Activated CD8-positive, alpha-beta memory T cell treated with anti-CD3 and anti-CD28 coated beads, Interleukin-2, amount 50 U/mL, for 24 hours (primary cell): ENCODE data around the gene TMEM54.

ENCODE experiments used
- DNase-seq: peaks from one replicate; pipeline ENCODE4 v3.0.0-alpha.2; 2020; ENCODE audit errors: extremely low read depth

TMEM54 gene

DNA sequence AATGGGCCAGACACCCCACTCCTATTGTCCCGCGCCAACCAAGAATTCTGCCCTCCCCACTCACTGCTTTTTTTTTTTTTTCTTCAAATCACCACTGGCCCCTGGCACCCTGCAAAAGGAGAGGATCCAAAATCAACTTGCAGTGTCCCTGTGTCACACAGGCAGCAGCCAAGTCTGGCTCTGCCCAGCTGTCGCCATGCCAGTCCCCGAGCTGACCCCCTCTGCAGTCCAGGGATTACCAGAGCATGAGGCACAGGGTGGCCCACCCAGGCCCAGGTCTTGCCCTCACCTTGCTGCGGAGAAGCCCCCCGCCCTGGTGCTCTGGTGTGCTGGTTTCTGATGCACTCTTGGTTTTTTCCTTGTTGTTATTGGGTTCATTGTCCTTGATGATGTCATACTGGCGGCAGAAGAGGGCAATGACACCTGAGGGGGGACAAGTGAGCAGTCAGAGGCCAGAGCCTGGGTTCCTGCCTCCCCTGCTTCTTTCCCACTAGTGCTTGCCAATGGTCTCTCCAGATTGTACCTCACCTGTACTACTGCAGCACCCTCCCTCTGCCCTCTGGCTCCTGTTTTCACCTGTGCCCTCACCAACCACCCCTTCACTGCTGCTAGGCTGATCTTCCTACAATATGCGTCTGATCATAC, 36.7 kb downstream of the TMEM54 start:
- no peak for DNase-seq

GRCh38 chr1:32863881-32864245, 37.3 kb downstream of the TMEM54 start:
- no peak for DNase-seq

DNA sequence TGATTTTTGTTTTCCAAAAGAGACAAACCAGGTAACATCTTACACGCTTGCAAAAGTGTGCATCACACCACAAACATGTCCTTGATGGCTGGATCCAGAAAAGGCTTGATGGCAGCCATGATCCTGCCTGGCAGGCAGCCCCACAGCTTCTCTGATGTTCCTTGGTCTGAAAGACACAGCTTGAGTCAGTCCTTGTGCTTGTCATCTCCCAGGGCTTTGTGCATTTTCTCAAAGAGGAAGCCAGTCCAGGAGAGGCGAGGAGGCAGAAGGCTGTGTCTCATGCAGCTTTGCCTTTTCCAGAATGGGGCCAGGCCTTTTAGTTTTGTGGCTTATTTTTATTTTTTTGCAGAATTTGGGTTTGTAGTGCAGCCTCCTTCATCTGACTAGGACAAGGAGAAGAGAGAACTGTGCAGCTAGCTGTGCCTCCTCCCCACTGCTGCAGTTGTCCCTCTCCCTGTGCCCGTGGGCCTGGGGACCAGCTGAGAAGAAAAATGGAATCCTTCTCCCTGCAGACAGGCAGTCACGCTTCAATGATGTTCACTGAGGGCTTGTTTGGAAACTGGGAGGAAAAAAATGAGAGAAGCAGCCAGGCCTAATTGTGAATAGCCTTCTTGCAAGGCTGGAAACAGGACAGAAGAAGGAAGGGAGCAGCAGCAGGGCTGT, 37.8 kb downstream of the TMEM54 start:
- DNase-seq: no peak

DNA sequence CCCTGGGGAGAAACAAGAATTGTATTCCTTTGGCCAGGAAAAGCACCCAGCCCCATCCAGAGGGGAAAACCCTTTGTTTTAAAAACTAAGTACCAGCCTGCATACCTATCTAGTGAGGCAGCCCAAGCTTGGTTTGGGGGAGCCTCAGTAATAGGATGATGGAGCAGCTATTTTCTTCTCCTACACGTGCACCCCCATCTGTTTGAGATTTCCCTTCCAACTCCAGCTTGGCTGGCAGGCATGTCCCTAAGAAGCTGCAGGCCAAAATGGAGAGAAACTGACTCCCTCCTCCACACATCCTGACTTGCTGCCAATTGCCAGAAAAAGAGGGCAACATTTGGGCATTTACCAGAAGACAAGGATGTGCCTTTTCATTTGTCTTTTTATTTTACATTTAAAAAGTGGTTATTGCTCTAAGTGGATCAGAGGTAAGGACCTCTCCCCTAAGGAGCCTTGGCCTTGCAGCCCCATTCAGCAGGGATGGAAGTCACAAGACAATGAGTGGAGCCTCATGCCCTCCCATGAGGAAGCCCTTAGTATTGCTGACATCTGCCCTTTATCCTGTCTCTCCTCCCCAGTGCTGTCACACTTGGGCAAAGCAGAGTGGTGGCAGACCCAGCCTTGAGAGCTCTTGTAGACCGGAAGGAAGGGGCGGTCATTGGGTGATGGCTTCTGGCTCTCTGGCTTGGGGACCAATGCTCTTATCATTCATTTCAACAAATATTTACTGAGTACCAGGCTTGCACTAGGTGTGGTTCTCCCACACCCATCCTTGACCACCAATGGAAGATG, 39.1 kb downstream of the TMEM54 start:
- no peak for DNase-seq

DNA sequence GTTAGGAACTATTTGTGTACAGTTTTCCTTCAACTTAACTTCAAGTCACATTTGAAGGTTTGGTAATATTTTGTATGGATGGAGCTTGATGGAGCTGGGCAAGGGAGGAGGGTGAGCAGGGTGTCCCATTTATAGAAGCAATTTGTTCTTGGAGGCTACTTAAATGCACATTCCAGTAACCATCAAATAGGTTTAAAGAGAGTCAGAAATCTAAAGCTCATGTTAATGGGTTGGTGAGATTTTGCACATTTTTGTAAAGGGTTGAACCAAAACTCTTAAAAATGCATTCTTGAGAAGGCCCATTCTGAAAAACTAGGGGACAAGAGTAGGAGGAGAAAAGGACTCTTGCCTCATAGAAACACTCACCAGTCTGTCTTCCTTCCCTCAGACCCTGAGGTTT, 40.6 kb downstream of the TMEM54 start:
- DNase-seq: no peak

GRCh38 chr1:32859915-32860314, 41.3 kb downstream of the TMEM54 start:
- DNase-seq: no peak

GRCh38 chr1:32858791-32859190, 42.4 kb downstream of the TMEM54 start:
- no peak for DNase-seq

GRCh38 chr1:32858136-32858535, 43.1 kb downstream of the TMEM54 start:
- DNase-seq: no peak

DNA sequence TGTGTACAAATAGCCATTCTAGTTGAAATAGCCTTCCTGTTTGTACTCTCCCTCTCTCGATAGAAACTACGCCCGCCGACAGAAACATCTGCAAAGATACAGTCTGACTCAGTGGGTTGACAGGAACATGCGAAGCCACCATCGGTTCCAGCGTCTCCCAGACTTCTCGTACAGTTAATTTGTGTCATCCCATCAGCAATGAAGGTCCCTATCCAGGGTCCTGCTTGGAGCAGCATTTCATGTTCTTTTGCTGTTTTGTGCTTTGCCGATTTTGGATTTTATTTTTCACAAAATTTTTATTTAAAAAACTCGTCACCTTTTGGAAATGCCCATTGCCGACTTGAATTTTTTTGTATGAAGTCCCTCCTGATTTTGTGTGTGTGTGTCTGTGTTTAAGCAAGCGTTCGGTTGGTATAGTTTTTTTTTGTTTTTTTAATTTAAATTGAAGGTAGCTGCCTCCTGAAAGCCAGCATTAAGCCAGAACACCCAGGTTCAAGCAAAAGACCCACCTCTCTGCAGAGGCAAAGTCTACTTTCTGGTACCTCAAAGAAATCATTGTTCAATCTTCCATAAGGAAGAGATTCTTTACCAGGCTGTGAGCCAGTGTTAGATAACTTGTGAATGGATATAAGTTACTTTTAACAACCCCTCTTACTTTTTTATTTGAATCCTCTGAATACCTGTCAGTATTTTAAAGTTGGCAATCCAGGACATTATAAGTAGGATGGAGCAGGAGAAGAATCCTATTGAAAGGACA, 45.1 kb downstream of the TMEM54 start:
- DNase-seq: no peak

DNA sequence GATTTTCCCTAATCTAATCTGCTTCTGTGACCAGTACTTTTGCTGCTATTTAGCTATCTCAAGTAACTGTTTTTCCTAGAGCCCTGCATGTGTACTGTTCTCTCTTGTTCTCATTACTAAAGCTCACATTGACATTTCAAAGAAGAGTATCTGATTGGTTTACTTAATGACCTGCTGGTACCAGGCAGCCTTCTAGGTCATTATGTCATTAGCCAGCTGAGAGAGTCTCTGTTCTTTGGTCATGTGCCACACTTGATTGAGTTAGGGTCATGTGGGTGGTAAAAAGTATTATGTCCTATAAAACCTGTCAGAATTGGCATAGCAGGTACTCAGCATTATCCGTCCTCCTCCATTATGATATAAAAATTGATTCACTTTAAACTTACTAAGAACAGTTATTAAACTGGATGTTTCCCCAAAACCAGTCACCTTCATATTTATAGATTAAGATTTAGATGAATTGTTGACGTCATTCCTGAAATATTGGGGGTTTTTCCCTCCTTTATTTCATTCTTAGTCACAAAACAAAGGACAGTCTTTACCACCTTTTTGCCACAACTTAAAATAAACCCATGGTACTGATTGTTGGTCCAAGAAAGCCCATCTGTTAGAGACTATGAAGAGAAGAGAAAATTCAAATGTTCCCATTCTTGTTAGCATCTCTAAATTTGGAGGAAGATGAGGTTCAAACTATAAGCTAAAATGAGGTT, 52.7 kb downstream of the TMEM54 start:
- no peak for DNase-seq
